Spleen (tissue), 7 donors: ENCODE results near the gene GREB1.

ENCODE experiments used
- POLR2A ChIP-seq, 3 donors: fragments of 450-650 bp; IDR thresholded peaks; one replicate each; pipeline ENCODE4 v1.5.1; 2017; ENCODE audit warnings: antibody characterized with exemption in 3 of 3, mild to moderate bottlenecking in 1 of 3
- TF ChIP-seq, protein P1 (sequence below), 11 experiments: fragments of 200-600 bp in 7 of 11; fragments of 450-650 bp in 4 of 11; sonication (generic) in 4 of 11; IDR thresholded peaks in 8 of 11; conservative IDR thresholded peaks in 3 of 11; 1 replicate in 7 of 11; 2 replicates in 4 of 11; pipeline versions ENCODE4 v1.4.0 to v1.8.0; 2016 to 2021; ENCODE audit warnings: antibody characterized with exemption in 11 of 11, inconsistent platforms in 4 of 11, mild to moderate bottlenecking in 1 of 11
- donor health status: DM: no; HTN: no; CAD: no; lungs with moderate emphysema.
- donor health status: DM: no; HTN: no; CAD: no.
- donor health status: DM: no; HTN: no; CAD: no.

DNA sequence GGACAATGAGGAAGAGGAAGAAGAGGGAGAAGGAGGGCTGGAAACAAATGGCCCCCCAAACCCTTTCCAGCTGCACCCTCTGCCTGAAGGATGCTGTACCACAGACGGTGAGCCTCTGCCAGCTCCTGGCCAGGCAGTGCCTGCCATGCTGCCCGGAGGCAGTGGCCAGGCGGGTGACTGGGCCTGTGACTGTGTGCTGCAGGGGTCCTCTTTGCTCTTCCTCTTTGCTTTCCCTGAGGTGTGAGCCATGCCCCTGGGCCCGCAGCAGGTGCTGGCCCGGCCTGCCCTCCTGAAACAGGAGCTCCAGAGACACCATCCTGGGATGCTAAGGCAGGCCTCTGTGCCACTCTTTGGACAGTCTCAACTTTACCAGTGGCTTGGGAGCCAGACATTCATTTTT lies 28.6 kb downstream of the GREB1 start:
- TF ChIP-seq POLR2A (IDR thresholded peaks at IDR 0.05) = no peak
- TF ChIP-seq, protein P1, sequence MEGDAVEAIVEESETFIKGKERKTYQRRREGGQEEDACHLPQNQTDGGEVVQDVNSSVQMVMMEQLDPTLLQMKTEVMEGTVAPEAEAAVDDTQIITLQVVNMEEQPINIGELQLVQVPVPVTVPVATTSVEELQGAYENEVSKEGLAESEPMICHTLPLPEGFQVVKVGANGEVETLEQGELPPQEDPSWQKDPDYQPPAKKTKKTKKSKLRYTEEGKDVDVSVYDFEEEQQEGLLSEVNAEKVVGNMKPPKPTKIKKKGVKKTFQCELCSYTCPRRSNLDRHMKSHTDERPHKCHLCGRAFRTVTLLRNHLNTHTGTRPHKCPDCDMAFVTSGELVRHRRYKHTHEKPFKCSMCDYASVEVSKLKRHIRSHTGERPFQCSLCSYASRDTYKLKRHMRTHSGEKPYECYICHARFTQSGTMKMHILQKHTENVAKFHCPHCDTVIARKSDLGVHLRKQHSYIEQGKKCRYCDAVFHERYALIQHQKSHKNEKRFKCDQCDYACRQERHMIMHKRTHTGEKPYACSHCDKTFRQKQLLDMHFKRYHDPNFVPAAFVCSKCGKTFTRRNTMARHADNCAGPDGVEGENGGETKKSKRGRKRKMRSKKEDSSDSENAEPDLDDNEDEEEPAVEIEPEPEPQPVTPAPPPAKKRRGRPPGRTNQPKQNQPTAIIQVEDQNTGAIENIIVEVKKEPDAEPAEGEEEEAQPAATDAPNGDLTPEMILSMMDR (IDR thresholded peaks at IDR 0.05 in 8 of 11, conservative IDR thresholded peaks at IDR 0.05 in 3 of 11) = no peak
